Stimulated activated CD4-positive, alpha-beta T cell treated with anti-CD3 and anti-CD28 coated beads, Interleukin-1b, Interleukin-23, amount 100 ng/mL, for 4 hours (primary cell): ENCODE measurements around the gene ARSK.

Source experiments
- DNase-seq, 2 donors: peaks; one replicate each; pipeline ENCODE4 v3.0.0-alpha.2; 2020; ENCODE audit warnings: low read depth in 2 of 2

ARSK gene, protein sequence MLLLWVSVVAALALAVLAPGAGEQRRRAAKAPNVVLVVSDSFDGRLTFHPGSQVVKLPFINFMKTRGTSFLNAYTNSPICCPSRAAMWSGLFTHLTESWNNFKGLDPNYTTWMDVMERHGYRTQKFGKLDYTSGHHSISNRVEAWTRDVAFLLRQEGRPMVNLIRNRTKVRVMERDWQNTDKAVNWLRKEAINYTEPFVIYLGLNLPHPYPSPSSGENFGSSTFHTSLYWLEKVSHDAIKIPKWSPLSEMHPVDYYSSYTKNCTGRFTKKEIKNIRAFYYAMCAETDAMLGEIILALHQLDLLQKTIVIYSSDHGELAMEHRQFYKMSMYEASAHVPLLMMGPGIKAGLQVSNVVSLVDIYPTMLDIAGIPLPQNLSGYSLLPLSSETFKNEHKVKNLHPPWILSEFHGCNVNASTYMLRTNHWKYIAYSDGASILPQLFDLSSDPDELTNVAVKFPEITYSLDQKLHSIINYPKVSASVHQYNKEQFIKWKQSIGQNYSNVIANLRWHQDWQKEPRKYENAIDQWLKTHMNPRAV

DNA sequence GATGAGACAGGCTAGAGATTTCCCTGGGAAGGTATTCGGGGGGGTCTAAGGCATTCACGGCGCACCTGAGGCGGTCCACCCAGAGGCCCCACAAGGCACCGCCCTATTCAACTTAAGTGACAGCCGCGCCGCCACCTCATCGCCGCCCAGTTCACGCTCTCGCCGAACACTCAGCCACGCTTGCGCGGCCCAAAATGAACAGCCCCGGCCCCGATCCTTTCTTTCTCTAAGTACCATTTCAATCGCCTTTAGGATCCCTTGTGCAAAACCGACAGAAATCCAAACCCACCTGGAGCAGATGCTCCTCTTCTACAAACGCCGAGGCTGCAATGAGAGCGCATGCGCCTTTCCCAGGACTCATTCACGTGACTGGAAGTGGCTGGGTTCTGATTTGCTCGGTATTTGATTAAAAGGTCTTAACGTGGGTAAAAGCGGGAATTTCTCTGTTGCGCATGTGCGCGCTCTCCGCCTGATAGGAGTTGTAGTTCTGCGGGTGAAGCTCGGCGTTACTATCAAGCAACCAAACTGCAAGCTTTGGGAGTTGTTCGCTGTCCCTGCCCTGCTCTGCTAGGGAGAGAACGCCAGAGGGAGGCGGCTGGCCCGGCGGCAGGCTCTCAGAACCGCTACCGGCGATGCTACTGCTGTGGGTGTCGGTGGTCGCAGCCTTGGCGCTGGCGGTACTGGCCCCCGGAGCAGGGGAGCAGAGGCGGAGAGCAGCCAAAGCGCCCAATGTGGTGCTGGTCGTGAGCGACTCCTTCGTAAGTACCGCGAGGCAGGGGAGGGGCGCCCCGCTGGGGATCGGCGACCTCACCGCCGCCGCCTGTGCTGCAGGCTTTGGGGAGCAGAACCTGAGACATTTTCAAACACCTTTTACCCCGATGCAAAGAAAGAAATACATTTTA lies at the start of gene ARSK, which contains the start of gene SKIC3:
Gene ARSK, plus strand, starts transcription at position 455 of the 902 bp plus-strand sequence. Its CDS starts 178 bp downstream, at position 633.
Gene SKIC3, minus strand, starts transcription at position 331 of the 902 bp plus-strand sequence. CDS start 7,827 bp downstream, outside the sequence.
- peak; percentile 78 to 87 for DNase-seq

DNA sequence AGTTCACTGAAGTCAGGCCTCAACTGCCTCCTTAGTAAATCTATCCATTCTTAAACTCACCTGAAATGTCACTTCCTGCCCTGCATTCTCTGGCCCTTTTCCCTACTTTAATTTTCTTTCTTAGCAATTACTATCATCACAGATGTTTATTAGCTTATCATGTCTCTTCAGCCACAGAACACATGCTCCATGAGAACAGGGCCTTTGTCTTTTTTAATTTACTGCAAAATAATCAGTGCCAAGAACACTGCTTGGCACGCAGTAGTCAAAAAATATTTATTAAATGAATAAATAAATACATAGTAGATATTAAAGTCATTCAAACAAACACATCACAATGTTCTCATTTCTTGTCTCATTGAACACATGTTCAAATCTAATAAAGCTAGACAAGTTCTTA lies 46.4 kb upstream of the ARSK start:
- DNase-seq, result no peak

DNA sequence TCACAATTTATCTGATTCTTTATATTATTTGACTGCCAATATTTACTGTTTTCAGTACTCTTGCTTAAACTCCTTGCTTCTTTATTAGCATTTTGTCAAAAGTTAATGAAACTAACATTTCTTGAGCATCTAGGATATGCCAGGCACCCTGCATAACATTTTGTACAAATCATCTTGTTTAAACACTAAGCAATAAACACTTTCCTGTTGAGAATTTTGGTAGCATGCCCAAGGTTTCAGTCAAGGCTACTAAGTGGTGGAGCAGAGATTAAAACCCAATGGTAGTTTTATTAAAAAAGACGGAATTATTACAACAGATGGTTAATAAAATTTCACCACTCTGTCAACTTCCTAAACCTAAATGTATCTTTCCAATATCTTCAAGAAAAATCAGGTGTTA lies 43.3 kb upstream of the ARSK start:
- DNase-seq, result no peak

DNA sequence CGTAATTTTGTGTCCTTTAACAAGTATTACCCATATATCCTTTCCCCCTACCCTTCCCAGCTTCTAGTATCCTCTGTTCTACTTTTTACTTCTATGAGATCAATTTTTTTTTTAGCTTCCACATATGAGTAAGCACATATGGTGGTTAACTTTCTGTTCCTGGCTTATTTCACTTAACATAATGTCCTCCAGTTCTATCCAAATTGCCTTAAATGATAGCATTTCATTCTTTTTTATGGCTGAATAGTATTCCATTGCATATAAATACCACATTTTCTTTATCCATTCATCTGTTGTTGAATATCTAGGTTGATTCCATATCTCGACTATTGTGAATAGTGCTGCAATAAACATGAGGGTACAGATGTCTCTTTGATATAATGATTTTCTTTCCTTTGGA lies 36.5 kb upstream of the ARSK start:
- no peak for DNase-seq

DNA sequence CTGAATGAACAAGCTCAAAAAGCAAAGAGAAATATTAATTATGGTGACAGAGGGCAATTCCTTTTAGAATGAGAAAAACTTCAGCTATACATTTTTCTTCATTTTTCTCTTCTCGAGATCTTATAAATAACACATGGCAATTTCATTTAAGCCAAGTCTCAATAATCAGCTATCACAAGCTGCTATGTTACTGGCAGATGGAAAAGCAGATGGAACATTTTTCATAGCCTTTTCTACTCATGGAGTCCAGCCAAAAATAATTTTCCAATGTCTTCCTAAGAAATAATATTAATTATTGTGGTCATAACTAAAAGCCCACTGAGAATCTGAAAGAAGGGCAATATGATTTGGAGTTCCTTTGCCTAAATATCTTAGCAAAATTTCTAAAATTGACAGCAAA lies 35.8 kb upstream of the ARSK start:
- no peak for DNase-seq

DNA sequence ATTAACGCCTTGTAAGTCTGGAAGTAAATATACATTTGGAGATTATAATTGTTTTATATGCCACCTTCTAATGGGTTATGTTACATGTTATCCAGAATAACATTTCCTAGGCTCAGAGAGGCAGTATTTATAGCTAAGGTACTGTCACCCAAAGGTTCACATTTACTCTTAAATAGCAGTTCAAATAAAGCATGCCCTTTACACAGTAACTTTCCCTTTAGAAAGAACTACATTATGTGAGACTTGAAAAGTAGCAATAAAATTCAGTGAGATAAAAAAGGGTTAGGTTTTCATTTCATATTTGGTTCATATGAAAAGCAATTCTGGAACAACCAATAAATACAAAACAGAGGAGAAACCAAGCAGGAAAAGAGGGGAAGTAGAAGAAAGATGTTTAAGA lies 35.2 kb upstream of the ARSK start:
- no peak for DNase-seq

DNA sequence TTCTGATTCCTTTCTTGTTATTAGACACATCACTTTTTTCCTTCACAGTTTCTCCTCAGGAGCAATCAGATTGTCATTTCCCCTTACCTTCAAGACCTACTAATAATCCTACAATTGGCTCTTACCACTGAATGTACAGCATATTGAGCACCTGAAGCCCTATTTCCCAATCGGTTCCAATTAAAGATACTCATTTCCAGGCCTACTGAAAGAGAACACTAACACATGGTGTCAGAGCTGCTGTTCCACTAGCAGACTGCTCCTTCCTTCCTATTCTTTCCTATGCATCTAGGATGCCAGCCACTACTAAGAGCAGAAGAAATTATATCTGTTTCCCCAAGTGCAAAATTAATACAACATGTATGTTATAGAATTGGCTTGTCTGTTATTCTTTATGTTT lies 34.7 kb upstream of the ARSK start:
- no peak for DNase-seq

DNA sequence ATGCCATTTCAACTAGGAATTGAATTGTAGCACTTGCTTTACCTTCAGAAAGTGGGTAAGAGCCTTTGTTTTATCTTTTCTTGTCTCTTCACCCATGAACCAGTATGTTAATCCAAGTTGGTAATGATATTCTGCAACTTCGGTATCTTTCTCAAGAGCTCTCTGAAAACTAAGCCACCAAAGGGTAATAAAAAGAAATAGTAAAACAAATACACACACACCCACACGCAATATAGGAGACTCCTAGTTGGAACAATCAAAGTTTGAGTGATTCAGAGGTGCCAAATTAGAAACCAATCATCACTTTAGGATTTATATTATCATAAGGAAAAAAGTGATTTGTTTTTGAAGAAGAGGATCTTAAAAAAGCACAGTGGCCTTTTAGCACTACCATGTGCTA lies 30.5 kb upstream of the ARSK start:
- DNase-seq, result no peak

DNA sequence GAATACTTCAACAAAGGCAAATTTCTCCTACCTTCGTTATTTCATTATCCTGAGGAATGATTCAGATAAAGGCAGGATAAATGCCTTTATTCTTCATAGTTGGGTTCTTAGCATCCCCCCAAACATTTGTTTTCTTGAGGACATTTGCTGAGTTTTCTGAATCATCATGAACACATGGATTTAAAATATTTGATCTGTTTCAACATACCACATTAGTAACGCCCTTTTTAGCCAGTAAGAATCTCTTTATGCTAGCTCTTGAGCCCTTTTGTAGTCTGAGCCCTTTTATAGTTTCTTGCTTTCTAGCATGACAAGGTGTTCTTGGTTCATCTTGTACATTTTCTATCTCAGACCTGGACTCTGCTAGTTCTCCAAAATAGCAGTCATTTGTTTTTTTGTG lies 28.0 kb upstream of the ARSK start:
- DNase-seq, result no peak

DNA sequence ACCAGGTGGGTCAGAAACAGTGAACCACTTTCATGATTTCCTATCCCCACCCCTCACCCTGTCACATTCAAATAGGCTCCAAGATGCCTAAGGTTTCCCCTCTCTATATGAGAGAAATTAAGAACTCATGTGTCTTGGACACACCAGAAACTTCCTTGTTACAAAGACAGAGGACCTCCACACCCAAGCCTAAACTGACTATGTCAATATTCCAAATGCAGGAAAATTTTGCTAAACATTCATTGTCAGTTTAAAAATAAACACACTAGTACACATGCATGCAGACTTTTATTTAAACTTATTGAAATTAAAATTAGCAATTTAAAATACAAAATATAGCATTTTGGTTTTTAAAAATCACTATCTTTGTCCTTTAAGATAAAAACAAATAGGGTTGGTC lies 26.3 kb upstream of the ARSK start:
- no peak for DNase-seq

DNA sequence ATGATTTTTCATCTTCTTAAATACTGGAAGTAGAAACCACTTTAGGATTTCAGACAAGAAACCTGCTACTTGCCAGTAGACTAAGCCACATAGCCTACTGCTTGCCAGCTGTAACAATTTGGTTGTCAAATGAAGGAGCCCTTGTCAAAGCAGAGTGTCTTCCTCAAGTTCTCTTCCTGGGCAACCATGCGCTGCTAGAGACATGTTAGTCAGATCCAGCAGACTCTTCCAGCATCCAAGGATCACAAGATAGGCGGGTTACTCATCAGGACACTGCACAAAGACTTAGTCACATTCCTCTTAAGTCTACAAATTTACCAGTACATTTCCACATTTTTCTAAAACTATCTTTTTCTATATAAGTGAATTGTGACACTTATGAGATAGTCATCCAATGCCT lies 24.5 kb upstream of the ARSK start:
- DNase-seq, result no peak

DNA sequence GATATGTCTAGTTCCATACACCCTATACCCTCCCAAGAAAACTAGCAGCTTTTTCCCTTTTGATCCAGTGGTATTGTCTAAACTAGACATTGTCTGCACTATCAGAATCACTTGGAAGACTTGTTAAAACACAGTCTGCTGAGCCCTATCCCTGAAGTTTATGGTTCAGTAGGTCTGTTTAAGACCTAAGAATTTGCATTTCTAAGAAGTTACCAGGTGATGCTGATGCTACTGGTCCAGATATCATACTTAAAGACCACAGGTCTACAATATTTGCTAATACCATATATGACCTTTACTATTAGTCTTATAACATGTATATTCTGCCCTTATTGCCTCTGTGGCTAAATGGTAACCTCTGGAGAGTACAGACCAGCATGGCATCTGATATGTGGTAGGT lies 23.4 kb upstream of the ARSK start:
- no peak for DNase-seq

DNA sequence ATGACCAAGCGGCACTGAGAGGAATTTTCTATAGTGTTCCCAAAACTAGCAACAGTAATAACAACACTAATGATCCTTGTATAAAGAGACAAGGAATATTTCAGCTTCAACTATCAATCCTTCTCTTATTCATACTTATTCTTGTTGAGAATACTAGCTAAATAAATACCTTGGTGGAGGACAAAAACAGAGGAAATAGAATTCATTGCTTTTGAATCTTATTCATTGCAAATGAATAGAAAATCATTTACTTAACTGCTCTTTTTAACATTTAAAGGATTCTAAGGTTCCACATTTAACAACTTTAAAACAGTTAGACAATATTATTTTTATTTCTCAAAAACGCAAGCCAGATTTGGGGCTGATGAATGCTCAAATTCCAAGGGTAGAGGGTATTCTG lies 22.5 kb upstream of the ARSK start:
- DNase-seq, result no peak

DNA sequence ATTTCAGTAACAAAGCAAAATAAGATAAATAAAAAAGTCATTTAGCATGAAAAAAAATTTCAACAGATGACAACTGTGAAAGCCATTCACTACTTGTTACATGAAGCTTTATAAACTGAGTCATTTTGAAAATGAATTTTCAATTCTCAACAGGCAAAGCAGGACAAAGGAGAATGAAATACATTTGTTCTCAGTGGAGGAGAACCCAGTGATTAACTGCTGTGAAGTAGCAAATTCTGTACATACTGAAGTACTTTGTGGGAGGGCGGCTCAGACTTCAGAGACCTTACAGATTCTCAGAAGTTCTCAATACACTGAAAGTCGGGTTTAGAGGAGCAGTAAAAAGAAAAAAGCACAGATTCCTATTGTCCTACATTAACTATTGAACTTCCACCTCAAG lies 21.8 kb upstream of the ARSK start:
- DNase-seq, result no peak

DNA sequence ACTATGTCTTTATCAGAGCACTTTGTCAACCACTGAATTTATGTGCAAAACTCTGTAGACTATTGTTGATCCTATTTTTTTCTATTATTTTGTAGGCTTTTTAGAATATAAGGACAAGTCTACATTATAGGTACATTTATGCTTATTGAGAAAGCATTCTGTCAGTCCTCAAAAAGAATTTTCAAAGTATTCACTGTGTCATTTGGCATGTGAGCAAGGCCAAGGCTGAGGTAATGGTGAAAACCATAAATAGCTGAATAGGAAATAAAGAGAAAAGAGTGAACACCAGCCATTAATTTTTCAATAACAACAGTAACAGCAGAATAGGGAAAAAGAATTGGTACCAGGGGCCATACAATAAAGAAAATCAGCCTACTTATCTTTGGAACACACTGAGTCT lies 21.1 kb upstream of the ARSK start:
- no peak for DNase-seq

DNA sequence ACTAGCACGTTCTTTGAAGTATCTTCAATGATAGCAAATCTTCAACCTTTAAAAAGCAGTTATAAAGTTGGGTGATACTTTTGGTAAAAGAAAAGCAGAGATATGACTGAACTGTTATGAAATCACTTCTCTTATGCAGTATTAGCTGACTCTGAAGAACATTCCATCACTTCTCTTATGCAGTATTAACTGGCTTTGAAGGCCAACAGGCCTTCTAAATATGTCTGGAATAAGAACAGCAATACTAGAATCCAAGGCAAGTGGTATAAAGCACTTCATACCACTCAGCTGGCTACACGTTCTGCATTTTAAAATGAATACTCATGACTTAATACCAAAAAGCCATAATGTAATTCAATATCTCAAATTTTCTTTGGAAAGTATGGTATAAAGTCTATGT lies 17.4 kb upstream of the ARSK start:
- DNase-seq, result no peak

DNA sequence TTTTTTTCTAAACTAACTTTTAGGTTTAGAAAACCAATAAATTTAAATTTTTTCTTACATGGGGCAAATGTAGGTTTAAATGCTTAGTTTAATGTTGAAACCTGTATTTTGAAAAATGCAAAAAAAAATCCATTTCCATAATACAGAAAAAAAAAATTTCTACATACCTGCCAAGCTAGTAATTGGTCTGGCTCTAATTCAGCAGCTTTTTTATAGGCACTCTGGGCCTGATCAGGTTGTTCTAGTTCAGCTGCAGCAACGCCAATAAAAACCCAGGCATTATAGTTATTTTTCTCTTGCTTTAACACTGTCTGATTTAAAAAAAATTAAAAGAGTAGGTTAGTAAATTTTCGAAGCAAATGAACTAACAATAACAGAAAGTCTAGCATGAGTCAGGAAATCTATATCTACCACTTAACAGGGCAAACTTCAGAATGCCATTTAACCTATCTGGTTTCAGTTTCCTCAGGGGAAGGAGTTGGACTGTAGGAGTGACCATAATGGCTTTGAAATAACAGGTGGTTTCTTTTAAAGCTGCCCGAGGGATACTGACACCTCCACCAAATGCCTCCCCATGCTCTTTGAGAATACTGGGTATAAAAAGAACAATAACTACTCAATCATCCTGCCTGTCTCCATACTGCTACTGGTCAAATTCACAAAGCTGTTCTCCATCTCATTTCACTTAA lies 11.7 kb upstream of the ARSK start:
- no peak for DNase-seq

DNA sequence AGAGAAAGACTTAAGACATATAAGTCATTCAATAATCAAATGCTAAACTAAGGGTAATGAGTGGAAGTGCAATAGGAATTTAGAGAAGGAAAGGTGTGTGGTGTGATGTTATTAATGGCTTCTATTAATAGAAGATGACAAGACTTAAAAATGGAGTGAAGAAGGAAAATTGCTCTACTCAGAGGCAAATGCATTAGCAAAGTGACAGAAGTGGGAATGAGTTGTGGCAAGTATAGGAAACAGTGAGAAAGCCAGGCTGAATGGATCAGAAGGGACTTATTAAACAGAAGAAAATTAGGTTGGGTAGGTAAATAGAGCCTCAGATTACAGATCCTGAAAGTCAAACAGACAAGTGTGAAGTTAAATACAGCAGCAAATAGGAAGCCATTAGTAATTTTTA lies 5.9 kb upstream of the ARSK start:
- no peak for DNase-seq

DNA sequence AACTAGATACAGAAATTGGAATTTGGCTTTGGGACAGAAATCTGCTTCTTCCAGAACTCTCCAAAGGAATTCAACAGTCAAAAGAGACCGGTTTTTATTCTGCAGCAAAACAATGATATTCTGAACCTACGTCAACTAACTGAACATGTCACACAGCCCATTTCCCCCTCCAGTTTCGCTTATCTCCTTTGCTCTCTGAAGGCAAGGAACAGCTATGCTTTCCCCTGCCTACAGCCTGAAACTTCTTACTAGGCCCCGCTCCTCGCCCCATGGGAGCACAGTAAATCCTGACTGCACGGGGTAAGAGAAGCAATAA lies 612 bp upstream of the ARSK start:
- DNase-seq, result no peak

DNA sequence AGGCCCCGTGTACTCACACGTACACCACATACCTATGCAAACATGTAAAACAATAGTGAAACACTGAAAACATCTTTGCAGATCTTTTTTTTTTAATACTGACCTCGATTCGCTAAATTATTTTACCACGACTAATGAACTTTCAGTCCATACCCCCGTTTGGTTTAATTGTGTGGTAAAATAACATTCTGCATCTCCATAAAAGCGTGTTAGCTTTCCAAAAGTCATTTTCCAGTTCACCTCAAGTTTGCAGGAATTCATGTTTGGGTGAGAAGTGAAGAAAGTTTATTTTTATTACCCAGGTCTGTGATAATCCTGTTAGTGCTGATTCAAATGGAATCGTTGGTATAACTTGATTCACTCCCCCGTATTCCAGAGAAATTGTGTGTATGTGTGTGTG lies 652 bp downstream of the ARSK start:
- no peak for DNase-seq

DNA sequence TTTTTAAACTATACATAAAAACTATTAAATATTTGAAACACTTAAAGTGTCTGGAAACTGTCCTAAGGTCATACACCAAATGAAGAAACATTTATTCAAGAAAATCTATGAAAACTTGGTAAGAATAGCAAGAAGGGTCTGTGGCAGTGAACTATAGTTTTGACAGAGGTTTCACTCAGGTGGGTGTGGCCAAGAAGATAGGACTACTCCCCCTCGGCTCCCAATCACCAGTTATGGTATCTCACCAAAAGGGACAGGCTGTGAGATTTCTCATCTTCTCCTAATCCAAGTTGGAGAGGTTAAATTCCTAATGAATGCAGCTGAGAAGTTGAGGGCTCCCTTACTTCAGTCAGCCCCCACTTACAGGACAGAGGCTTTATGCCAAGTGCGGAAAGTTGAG lies 2.9 kb downstream of the ARSK start:
- DNase-seq, result no peak

DNA sequence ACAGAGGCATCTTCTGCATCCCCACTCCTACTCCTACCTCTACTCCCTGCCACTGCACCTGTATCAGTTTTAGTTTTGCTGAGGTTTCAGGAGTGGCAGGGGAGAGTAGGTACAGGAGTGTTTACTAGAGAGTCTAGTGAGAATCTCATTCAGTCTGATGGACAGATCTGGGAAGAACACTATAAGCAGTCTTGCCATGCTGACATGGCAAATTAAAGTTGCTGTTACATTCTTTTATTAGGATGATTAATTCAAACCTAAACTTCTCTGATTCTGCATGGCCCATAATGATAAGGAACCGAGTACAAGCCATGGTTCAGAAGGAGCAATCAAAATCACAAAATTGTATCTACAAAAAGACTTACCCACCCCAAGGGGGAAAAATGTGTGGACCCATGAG lies 7.4 kb downstream of the ARSK start:
- DNase-seq, result no peak
